Rectal smooth muscle tissue (tissue), 1 donor: ENCODE data around the gene ADCY2.

Experiments used
- H3K27ac ChIP-seq: one replicate; pipeline ENCODE4 v1.7.0; 2013; ENCODE audit warnings: low read depth, low read length, inconsistent platforms
- H3K27me3 ChIP-seq: one replicate; pipeline ENCODE4 v1.7.0; 2013; ENCODE audit warnings: low read length; ENCODE audit not compliant: control insufficient read depth, insufficient read depth
- H3K36me3 ChIP-seq: one replicate; pipeline ENCODE4 v1.7.0; 2013; ENCODE audit warnings: low read length; ENCODE audit not compliant: control insufficient read depth, insufficient read depth
- H3K4me1 ChIP-seq: one replicate; pipeline ENCODE4 v1.7.0; 2013; ENCODE audit warnings: low read length; ENCODE audit not compliant: control insufficient read depth, insufficient read depth
- H3K4me3 ChIP-seq: one replicate; pipeline ENCODE4 v1.7.0; 2013; ENCODE audit warnings: low read length
- H3K9ac ChIP-seq: one replicate; pipeline ENCODE4 v1.7.0; 2013; ENCODE audit warnings: low read length

ADCY2 gene

GRCh38 chr5:7539571-7539970 lies 143.6 kb downstream of the ADCY2 start:
- no peak overlapping the region for H3K9ac ChIP-seq

GRCh38 chr5:7540736-7541485 lies 145.0 kb downstream of the ADCY2 start:
- H3K36me3 ChIP-seq, result no peaks in the 10 kb centered on the region
- no peaks in the 10 kb centered on the region for H3K4me1 ChIP-seq
- no peak overlapping the region for H3K4me3 ChIP-seq
- no peak overlapping the region for H3K9ac ChIP-seq
- no peak overlapping the region for H3K27ac ChIP-seq
- no peaks in the 10 kb centered on the region for H3K27me3 ChIP-seq

More at GRCh38 chr5:7539571-7539970, 143.6 kb downstream of the ADCY2 start:
- no peaks in the 10 kb centered on the region for H3K4me1 ChIP-seq
- H3K4me3 ChIP-seq, result no peak overlapping the region
- no peak overlapping the region for H3K27ac ChIP-seq
- no peaks in the 10 kb centered on the region for H3K27me3 ChIP-seq
- no peaks in the 10 kb centered on the region for H3K36me3 ChIP-seq

- H3K4me3 ChIP-seq, result no peak overlapping the region
- no peaks in the 10 kb centered on the region for H3K36me3 ChIP-seq
- H3K4me1 ChIP-seq, result no peaks in the 10 kb centered on the region
- H3K27me3 ChIP-seq, result no peaks in the 10 kb centered on the region
- H3K9ac ChIP-seq, result no peak overlapping the region
- H3K27ac ChIP-seq, result no peak overlapping the region
Measured at GRCh38 chr5:7541898-7542297, 146.0 kb downstream of the ADCY2 start.

- H3K36me3 ChIP-seq, result no peaks in the 10 kb centered on the region
Measured at GRCh38 chr5:7546555-7546954, 150.6 kb downstream of the ADCY2 start.

GRCh38 chr5:7548596-7548995 lies 152.7 kb downstream of the ADCY2 start:
- Histone ChIP-seq H3K4me3 (no peak overlapping the region), H3K27me3 (no peaks in the 10 kb centered on the region), H3K36me3 (no peaks in the 10 kb centered on the region), H3K9ac (no peak overlapping the region), H3K4me1 (no peaks in the 10 kb centered on the region), H3K27ac (no peak overlapping the region)

More at GRCh38 chr5:7546555-7546954, 150.6 kb downstream of the ADCY2 start:
- Histone ChIP-seq H3K9ac (no peak overlapping the region), H3K4me1 (no peaks in the 10 kb centered on the region), H3K4me3 (no peak overlapping the region), H3K27ac (no peak overlapping the region), H3K27me3 (no peaks in the 10 kb centered on the region)

- H3K27me3 ChIP-seq, result no peaks in the 10 kb centered on the region
- no peaks in the 10 kb centered on the region for H3K36me3 ChIP-seq
- H3K27ac ChIP-seq, result no peak overlapping the region
- H3K9ac ChIP-seq, result no peak overlapping the region
- no peak overlapping the region for H3K4me3 ChIP-seq
- no peaks in the 10 kb centered on the region for H3K4me1 ChIP-seq
Measured at GRCh38 chr5:7565559-7565958, 169.6 kb downstream of the ADCY2 start.

- Histone ChIP-seq H3K27me3 (no peaks in the 10 kb centered on the region), H3K4me3 (no peak overlapping the region), H3K27ac (peak overlapping the region; percentile 55), H3K9ac (no peak overlapping the region), H3K36me3 (no peaks in the 10 kb centered on the region), H3K4me1 (peaks cover 8% of the 10 kb centered on the region)
Measured at GRCh38 chr5:7576023-7576715, 180.2 kb downstream of the ADCY2 start.

- H3K9ac ChIP-seq, result no peak overlapping the region
Measured at GRCh38 chr5:7577381-7577780, 181.4 kb downstream of the ADCY2 start.

GRCh38 chr5:7578071-7578470 lies 182.1 kb downstream of the ADCY2 start:
- Histone ChIP-seq H3K36me3 (no peaks in the 10 kb centered on the region), H3K9ac (no peak overlapping the region), H3K27ac (no peak overlapping the region), H3K4me1 (peaks cover 8% of the 10 kb centered on the region), H3K4me3 (no peak overlapping the region), H3K27me3 (no peaks in the 10 kb centered on the region)

More at GRCh38 chr5:7577381-7577780, 181.4 kb downstream of the ADCY2 start:
- Histone ChIP-seq H3K36me3 (no peaks in the 10 kb centered on the region), H3K4me3 (no peak overlapping the region), H3K27ac (no peak overlapping the region), H3K27me3 (no peaks in the 10 kb centered on the region), H3K4me1 (peaks cover 8% of the 10 kb centered on the region)

GRCh38 chr5:7584749-7585148 lies 188.8 kb downstream of the ADCY2 start:
- H3K27me3 ChIP-seq, result no peaks in the 10 kb centered on the region
- no peaks in the 10 kb centered on the region for H3K36me3 ChIP-seq
- no peak overlapping the region for H3K9ac ChIP-seq
- H3K27ac ChIP-seq, result no peak overlapping the region
- H3K4me1 ChIP-seq, result no peaks in the 10 kb centered on the region
- no peak overlapping the region for H3K4me3 ChIP-seq

GRCh38 chr5:7585807-7586206 lies 189.9 kb downstream of the ADCY2 start:
- no peak overlapping the region for H3K9ac ChIP-seq
- H3K27me3 ChIP-seq, result no peaks in the 10 kb centered on the region

GRCh38 chr5:7586480-7586879 lies 190.5 kb downstream of the ADCY2 start:
- H3K27me3 ChIP-seq, result no peaks in the 10 kb centered on the region
- H3K4me3 ChIP-seq, result no peak overlapping the region
- no peak overlapping the region for H3K9ac ChIP-seq
- no peaks in the 10 kb centered on the region for H3K36me3 ChIP-seq
- H3K4me1 ChIP-seq, result no peaks in the 10 kb centered on the region
- no peak overlapping the region for H3K27ac ChIP-seq

More at GRCh38 chr5:7585807-7586206, 189.9 kb downstream of the ADCY2 start:
- H3K4me1 ChIP-seq, result no peaks in the 10 kb centered on the region
- H3K36me3 ChIP-seq, result no peaks in the 10 kb centered on the region
- H3K27ac ChIP-seq, result no peak overlapping the region
- no peak overlapping the region for H3K4me3 ChIP-seq

GRCh38 chr5:7589800-7590199 lies 193.9 kb downstream of the ADCY2 start:
- Histone ChIP-seq H3K4me3 (no peak overlapping the region), H3K27me3 (no peaks in the 10 kb centered on the region), H3K4me1 (no peaks in the 10 kb centered on the region), H3K9ac (no peak overlapping the region), H3K36me3 (no peaks in the 10 kb centered on the region), H3K27ac (no peak overlapping the region)
